ENCODE results near the gene CCDC68.

The CCDC68 gene, protein sequence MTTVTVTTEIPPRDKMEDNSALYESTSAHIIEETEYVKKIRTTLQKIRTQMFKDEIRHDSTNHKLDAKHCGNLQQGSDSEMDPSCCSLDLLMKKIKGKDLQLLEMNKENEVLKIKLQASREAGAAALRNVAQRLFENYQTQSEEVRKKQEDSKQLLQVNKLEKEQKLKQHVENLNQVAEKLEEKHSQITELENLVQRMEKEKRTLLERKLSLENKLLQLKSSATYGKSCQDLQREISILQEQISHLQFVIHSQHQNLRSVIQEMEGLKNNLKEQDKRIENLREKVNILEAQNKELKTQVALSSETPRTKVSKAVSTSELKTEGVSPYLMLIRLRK

GRCh38 chr18:54958704-54959625 lies at the start of gene CCDC68:
TSS of gene CCDC68 (minus strand) at chr18:54959461. CDS start at chr18:54942791, 16,670 bp downstream.
- H3K27ac ChIP-seq (ENCODE audit: low read depth, low read length) = no peak within 1 kb of the TSS
- H3K4me1 ChIP-seq (ENCODE audit: control insufficient read depth, insufficient read depth, low read length) = no peaks in the 10 kb centered on the region
- H3K27me3 ChIP-seq (ENCODE audit: control insufficient read depth, insufficient read depth, low read length) = no peaks in the 10 kb centered on the region
- peak within 1 kb of the TSS; percentile 55 for H3K9ac ChIP-seq (ENCODE audit: low read length)
- H3K4me3 ChIP-seq (ENCODE audit: low read length) = peak within 1 kb of the TSS; percentile 79
- H3K36me3 ChIP-seq (ENCODE audit: control insufficient read depth, insufficient read depth, low read length) = no peaks in the 10 kb centered on the region

- Histone ChIP-seq H3K36me3 (ENCODE audit: control insufficient read depth, insufficient read depth, low read length) (no peaks in the 10 kb centered on the region), H3K4me3 (ENCODE audit: low read length) (no peak overlapping the region), H3K27me3 (ENCODE audit: control insufficient read depth, insufficient read depth, low read length) (no peaks in the 10 kb centered on the region), H3K9ac (ENCODE audit: low read length) (no peak overlapping the region), H3K27ac (ENCODE audit: low read depth, low read length) (no peak overlapping the region), H3K4me1 (ENCODE audit: control insufficient read depth, insufficient read depth, low read length) (no peaks in the 10 kb centered on the region)
Measured at GRCh38 chr18:55007602-55008001, 48.3 kb upstream of the CCDC68 start.

- no peak overlapping the region for H3K27ac ChIP-seq (ENCODE audit: low read depth, low read length)
- no peaks in the 10 kb centered on the region for H3K4me1 ChIP-seq (ENCODE audit: control insufficient read depth, insufficient read depth, low read length)
- H3K4me3 ChIP-seq (ENCODE audit: low read length) = no peak overlapping the region
- no peaks in the 10 kb centered on the region for H3K27me3 ChIP-seq (ENCODE audit: control insufficient read depth, insufficient read depth, low read length)
- no peak overlapping the region for H3K9ac ChIP-seq (ENCODE audit: low read length)
- H3K36me3 ChIP-seq (ENCODE audit: control insufficient read depth, insufficient read depth, low read length) = no peaks in the 10 kb centered on the region
Measured at GRCh38 chr18:55003695-55004094, 44.4 kb upstream of the CCDC68 start.

GRCh38 chr18:55002261-55002660 lies 43.0 kb upstream of the CCDC68 start:
- Histone ChIP-seq H3K4me1 (ENCODE audit: control insufficient read depth, insufficient read depth, low read length) (no peaks in the 10 kb centered on the region), H3K27me3 (ENCODE audit: control insufficient read depth, insufficient read depth, low read length) (no peaks in the 10 kb centered on the region), H3K36me3 (ENCODE audit: control insufficient read depth, insufficient read depth, low read length) (no peaks in the 10 kb centered on the region), H3K4me3 (ENCODE audit: low read length) (no peak overlapping the region), H3K27ac (ENCODE audit: low read depth, low read length) (no peak overlapping the region), H3K9ac (ENCODE audit: low read length) (no peak overlapping the region)

- Histone ChIP-seq H3K4me1 (ENCODE audit: control insufficient read depth, insufficient read depth, low read length) (no peaks in the 10 kb centered on the region), H3K4me3 (ENCODE audit: low read length) (no peak overlapping the region), H3K36me3 (ENCODE audit: control insufficient read depth, insufficient read depth, low read length) (no peaks in the 10 kb centered on the region), H3K9ac (ENCODE audit: low read length) (no peak overlapping the region), H3K27me3 (ENCODE audit: control insufficient read depth, insufficient read depth, low read length) (no peaks in the 10 kb centered on the region), H3K27ac (ENCODE audit: low read depth, low read length) (no peak overlapping the region)
Measured at GRCh38 chr18:55001394-55002024, 42.2 kb upstream of the CCDC68 start.

DNA sequence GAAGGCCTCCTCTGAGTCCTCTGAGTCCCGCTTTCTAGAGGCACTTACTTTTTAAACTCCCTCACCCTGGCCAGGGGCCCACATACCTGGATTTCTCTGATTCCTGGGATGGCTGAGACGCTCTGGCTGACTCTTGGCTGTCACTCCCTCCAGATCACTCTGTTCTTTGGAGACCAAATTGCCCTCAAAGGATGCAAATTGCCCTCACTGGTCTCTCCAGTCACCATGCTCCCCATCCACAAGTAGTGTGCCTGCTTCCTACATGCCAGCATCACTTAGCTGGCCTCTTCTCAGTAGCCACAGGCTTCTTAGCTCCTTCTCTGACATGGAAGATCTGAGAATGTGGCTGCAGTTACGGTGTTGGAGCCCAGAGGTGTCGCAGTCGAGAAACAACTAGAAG lies 41.3 kb upstream of the CCDC68 start:
- Histone ChIP-seq H3K4me3 (ENCODE audit: low read length) (no peak overlapping the region), H3K9ac (ENCODE audit: low read length) (no peak overlapping the region), H3K36me3 (ENCODE audit: control insufficient read depth, insufficient read depth, low read length) (no peaks in the 10 kb centered on the region), H3K4me1 (ENCODE audit: control insufficient read depth, insufficient read depth, low read length) (no peaks in the 10 kb centered on the region), H3K27me3 (ENCODE audit: control insufficient read depth, insufficient read depth, low read length) (no peaks in the 10 kb centered on the region), H3K27ac (ENCODE audit: low read depth, low read length) (no peak overlapping the region)

DNA sequence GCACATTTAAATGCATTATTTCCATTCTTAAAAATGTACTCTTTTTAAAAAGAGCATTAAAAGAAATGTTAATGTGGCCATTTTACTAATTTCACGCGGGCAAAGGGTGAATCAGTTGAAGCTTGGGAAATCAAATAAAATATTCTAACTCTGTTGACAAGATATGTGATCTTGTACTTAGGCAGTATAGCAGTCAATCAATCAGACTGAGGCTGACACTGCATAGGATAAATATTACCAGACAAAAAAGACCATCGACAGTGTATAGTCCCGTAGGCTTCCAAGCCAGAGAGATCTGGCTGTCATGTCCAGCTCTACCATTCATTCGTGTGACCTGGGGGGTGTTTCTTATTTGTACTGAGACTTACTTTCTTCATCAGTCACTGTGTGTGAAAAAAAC lies 39.8 kb upstream of the CCDC68 start:
- H3K9ac ChIP-seq (ENCODE audit: low read length) = no peak overlapping the region
- no peaks in the 10 kb centered on the region for H3K36me3 ChIP-seq (ENCODE audit: control insufficient read depth, insufficient read depth, low read length)
- no peaks in the 10 kb centered on the region for H3K27me3 ChIP-seq (ENCODE audit: control insufficient read depth, insufficient read depth, low read length)
- H3K27ac ChIP-seq (ENCODE audit: low read depth, low read length) = no peak overlapping the region
- H3K4me1 ChIP-seq (ENCODE audit: control insufficient read depth, insufficient read depth, low read length) = no peaks in the 10 kb centered on the region
- no peak overlapping the region for H3K4me3 ChIP-seq (ENCODE audit: low read length)

DNA sequence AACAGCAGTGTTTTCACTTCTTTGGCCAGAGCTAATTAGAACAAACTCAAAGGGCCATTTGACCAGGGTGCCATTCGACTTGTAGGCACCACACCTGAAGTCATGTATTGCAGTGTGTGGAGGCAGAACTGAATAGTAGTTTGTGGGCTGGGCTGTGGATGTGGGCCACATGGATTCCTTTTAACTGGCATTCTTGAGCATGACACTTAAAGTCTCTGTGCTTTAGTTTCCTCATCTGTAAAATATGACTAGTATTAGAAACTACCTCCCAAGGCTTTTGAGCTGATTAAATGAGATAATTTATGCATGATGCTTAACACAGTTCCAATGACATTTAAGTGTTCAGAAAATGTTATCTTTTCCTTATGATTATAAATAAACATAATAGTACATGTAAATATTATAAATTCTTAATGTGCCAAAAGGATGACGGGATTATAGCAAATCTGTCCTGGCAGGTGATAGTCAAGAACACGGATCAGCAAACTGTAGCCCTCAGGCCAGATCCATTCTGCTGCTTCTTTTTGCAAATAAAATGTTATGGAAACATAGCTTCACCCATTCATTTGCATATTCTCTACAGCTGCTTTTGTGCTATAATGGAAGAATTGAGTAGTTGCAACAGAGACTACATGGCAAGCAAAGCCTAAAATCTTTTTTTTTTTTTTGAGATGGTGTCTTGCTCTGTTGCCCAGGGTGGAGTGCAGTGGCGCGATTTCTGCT lies 36.3 kb upstream of the CCDC68 start:
- Histone ChIP-seq H3K4me1 (ENCODE audit: control insufficient read depth, insufficient read depth, low read length) (no peaks in the 10 kb centered on the region), H3K9ac (ENCODE audit: low read length) (no peak overlapping the region), H3K36me3 (ENCODE audit: control insufficient read depth, insufficient read depth, low read length) (no peaks in the 10 kb centered on the region), H3K4me3 (ENCODE audit: low read length) (no peak overlapping the region), H3K27me3 (ENCODE audit: control insufficient read depth, insufficient read depth, low read length) (no peaks in the 10 kb centered on the region), H3K27ac (ENCODE audit: low read depth, low read length) (no peak overlapping the region)

DNA sequence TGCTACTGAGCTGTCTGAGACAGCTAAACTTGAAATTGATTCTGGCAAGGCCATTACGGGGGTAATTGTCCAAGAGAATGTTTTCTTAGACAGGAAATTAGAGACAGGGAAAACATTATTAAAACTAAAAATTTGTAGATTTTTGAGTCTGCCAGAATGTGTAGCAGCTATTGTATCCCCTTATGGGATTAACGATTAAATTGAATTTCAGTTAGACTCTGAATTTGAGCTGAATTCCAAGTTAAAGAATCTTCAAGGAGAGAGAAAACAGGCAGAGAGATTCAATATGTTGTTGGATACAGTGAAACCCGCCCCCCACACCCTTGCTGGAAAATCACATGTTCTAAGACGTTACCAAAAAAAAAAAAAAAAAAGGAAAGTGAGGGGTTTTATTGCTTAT lies 32.7 kb upstream of the CCDC68 start:
- H3K9ac ChIP-seq (ENCODE audit: low read length) = no peak overlapping the region
- H3K27me3 ChIP-seq (ENCODE audit: control insufficient read depth, insufficient read depth, low read length) = no peaks in the 10 kb centered on the region
- no peaks in the 10 kb centered on the region for H3K36me3 ChIP-seq (ENCODE audit: control insufficient read depth, insufficient read depth, low read length)
- no peaks in the 10 kb centered on the region for H3K4me1 ChIP-seq (ENCODE audit: control insufficient read depth, insufficient read depth, low read length)
- H3K4me3 ChIP-seq (ENCODE audit: low read length) = no peak overlapping the region
- no peak overlapping the region for H3K27ac ChIP-seq (ENCODE audit: low read depth, low read length)

DNA sequence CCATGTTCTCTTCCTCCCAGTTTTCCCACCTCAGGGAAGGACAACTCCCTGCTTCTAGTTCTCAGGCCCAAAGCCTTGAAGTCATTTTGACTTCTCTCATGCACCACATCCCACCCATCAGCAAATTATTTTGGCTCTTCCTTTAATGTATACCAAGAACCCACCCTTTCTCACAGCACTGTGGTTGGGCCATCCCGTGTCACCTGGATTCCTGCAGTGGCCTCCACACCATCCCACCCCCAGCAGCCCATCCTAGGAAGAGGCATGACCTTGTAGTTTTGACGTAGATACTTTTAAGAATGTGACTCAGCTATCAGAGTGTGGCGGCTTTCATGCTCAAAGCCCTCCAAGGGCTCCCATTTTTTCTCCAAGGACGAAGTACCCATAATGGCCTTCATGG lies 25.6 kb upstream of the CCDC68 start:
- no peak overlapping the region for H3K27ac ChIP-seq (ENCODE audit: low read depth, low read length)
- H3K4me1 ChIP-seq (ENCODE audit: control insufficient read depth, insufficient read depth, low read length) = no peaks in the 10 kb centered on the region

DNA sequence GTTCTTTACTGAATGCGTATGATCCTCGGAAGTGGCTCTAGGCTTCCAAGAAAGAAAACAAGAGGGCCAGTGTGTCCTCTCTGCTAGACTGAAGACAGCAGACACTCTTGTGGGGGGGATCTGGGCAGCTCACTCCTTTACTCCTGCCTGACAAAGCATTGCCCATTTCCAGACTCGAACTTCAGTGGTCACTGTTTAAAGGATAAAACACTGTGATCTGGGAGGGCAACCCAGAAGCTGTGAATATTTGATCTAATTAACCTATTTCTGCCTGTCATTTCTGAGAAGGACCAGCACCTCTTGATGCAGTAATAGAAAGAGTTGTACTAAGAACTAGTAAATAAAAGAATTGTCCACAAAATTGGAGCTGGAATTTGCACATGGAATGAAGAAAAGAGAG lies 24.5 kb upstream of the CCDC68 start:
- no peak overlapping the region for H3K4me3 ChIP-seq (ENCODE audit: low read length)
- no peaks in the 10 kb centered on the region for H3K4me1 ChIP-seq (ENCODE audit: control insufficient read depth, insufficient read depth, low read length)
- no peaks in the 10 kb centered on the region for H3K27me3 ChIP-seq (ENCODE audit: control insufficient read depth, insufficient read depth, low read length)
- no peaks in the 10 kb centered on the region for H3K36me3 ChIP-seq (ENCODE audit: control insufficient read depth, insufficient read depth, low read length)
- no peak overlapping the region for H3K9ac ChIP-seq (ENCODE audit: low read length)
- H3K27ac ChIP-seq (ENCODE audit: low read depth, low read length) = no peak overlapping the region

More for the DNA sequence above, 25.6 kb upstream of the CCDC68 start:
- Histone ChIP-seq H3K27me3 (ENCODE audit: control insufficient read depth, insufficient read depth, low read length) (no peaks in the 10 kb centered on the region), H3K9ac (ENCODE audit: low read length) (no peak overlapping the region), H3K4me3 (ENCODE audit: low read length) (no peak overlapping the region), H3K36me3 (ENCODE audit: control insufficient read depth, insufficient read depth, low read length) (no peaks in the 10 kb centered on the region)

Measured in rectal smooth muscle tissue (tissue), 1 donor.